RWPE2 (cell line): Measurements from ENCODE around the gene GALNT18.

Experiments
- ATAC-seq: fragments of 200-7000 bp; cut with Tn5 transposase; 3 replicates; pipeline ENCODE4 v1.9.1; 2021; ENCODE audit warnings: low read depth
- DNase-seq: peaks from one replicate; pipeline ENCODE4 v3.0.0-alpha.2; 2020; ENCODE audit warnings: low spot score
- H3K27ac ChIP-seq: fragments of 450-650 bp; 2 replicates; pipeline ENCODE4 v1.5.1; 2017; ENCODE audit warnings: mild to moderate bottlenecking; ENCODE audit not compliant: poor library complexity, severe bottlenecking
- H3K27me3 ChIP-seq: fragments of 250-450 bp; sonication (Bioruptor Pico); 2 replicates; pipeline ENCODE4 v1.5.1; 2021; ENCODE audit warnings: mild to moderate bottlenecking, moderate library complexity; ENCODE audit not compliant: insufficient read depth, poor library complexity, severe bottlenecking
- H3K36me3 ChIP-seq: fragments of 250-450 bp; sonication (Bioruptor Pico); 2 replicates; pipeline ENCODE4 v1.5.1; 2020; ENCODE audit warnings: low read depth, mild to moderate bottlenecking, moderate library complexity
- H3K4me1 ChIP-seq: fragments of 250-450 bp; sonication (Bioruptor Pico); 2 replicates; pipeline ENCODE4 v1.5.1; 2021; ENCODE audit warnings: mild to moderate bottlenecking, moderate library complexity; ENCODE audit not compliant: insufficient read depth, poor library complexity, severe bottlenecking
- H3K4me3 ChIP-seq: fragments of 250-450 bp; sonication (Bioruptor Pico); 2 replicates; pipeline ENCODE4 v1.5.1; 2021; ENCODE audit warnings: mild to moderate bottlenecking, moderate library complexity; ENCODE audit not compliant: severe bottlenecking
- H3K9me3 ChIP-seq: fragments of 250-450 bp; sonication (Bioruptor Pico); 2 replicates; pipeline ENCODE4 v1.5.1; 2021; ENCODE audit warnings: mild to moderate bottlenecking, moderate library complexity; ENCODE audit not compliant: severe bottlenecking
- TF ChIP-seq, protein P1 (sequence below): fragments of 450-650 bp; IDR thresholded peaks from one replicate; pipeline ENCODE4 v1.5.1; 2017; ENCODE audit warnings: mild to moderate bottlenecking, moderate library complexity; ENCODE audit not compliant: poor library complexity, severe bottlenecking

The GALNT18 gene

DNA sequence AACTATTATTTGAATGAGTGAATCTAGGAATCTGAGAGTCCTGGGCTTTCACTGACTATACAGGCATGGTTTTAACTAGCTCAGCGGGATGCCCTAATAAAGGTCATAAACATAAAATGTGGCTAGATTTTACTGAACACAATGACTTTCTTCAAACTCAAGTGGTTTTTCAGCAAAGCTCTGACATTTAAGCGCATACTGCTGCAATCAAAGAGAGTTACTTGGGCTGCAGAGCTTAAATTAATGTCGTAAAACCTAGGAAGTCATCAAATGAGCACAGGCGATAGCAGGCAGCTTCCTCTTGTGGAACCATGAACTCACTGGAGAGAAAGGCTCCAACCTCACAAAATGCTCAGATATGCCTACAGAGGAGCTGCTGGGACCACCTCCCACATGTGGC lies 275.5 kb downstream of the GALNT18 start:
- Histone ChIP-seq H3K4me1 (peaks cover 11% of the 10 kb centered on the region), H3K27me3 (no peaks in the 10 kb centered on the region), H3K9me3 (no peaks in the 10 kb centered on the region), H3K4me3 (no peak overlapping the region), H3K27ac (no peak overlapping the region), H3K36me3 (no peaks in the 10 kb centered on the region)
- TF ChIP-seq, protein P1, sequence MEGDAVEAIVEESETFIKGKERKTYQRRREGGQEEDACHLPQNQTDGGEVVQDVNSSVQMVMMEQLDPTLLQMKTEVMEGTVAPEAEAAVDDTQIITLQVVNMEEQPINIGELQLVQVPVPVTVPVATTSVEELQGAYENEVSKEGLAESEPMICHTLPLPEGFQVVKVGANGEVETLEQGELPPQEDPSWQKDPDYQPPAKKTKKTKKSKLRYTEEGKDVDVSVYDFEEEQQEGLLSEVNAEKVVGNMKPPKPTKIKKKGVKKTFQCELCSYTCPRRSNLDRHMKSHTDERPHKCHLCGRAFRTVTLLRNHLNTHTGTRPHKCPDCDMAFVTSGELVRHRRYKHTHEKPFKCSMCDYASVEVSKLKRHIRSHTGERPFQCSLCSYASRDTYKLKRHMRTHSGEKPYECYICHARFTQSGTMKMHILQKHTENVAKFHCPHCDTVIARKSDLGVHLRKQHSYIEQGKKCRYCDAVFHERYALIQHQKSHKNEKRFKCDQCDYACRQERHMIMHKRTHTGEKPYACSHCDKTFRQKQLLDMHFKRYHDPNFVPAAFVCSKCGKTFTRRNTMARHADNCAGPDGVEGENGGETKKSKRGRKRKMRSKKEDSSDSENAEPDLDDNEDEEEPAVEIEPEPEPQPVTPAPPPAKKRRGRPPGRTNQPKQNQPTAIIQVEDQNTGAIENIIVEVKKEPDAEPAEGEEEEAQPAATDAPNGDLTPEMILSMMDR = no peak
- no peak for DNase-seq
- ATAC-seq = no peak

DNA sequence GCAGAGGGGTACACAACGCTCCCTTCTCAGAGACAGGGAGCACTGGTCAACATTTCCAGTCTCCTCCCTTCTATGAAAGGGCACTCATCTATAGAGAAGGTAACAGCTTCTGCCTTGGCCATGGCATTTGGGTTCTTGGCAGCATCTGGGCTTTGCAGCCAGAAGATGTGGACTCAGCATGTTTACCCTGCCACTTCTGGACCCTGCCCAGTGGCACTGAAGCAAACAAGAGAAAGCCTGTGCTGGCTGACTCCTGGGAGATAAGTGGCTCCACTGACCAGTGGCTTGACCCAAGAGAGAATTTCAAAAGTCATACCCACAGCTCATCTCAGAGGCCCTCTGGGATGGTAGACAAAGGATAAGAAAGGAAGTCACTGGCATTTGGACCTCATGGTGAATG lies 276.7 kb downstream of the GALNT18 start:
- Histone ChIP-seq H3K27ac (no peak overlapping the region), H3K4me3 (no peak overlapping the region), H3K36me3 (no peaks in the 10 kb centered on the region), H3K27me3 (no peaks in the 10 kb centered on the region), H3K4me1 (peaks cover 6% of the 10 kb centered on the region), H3K9me3 (no peaks in the 10 kb centered on the region)
- DNase-seq (no peak), ATAC-seq (no peak)
- TF ChIP-seq, protein P1 = no peak

- DNase-seq (no peak), ATAC-seq (no peak)
- TF ChIP-seq, protein P1 = no peak
- H3K4me1 ChIP-seq = no peaks in the 10 kb centered on the region
- no peaks in the 10 kb centered on the region for H3K36me3 ChIP-seq
- H3K27me3 ChIP-seq = no peaks in the 10 kb centered on the region
- no peak overlapping the region for H3K27ac ChIP-seq
- H3K4me3 ChIP-seq = no peak overlapping the region
- no peaks in the 10 kb centered on the region for H3K9me3 ChIP-seq
These were observed 277.8 kb downstream of the GALNT18 start for GRCh38 chr11:11344045-11344444.

GRCh38 chr11:11338304-11338703 lies 283.5 kb downstream of the GALNT18 start:
- no peak overlapping the region for H3K27ac ChIP-seq
- DNase-seq (no peak), ATAC-seq (no peak)
- TF ChIP-seq, protein P1 = no peak
- no peaks in the 10 kb centered on the region for H3K27me3 ChIP-seq
- H3K4me1 ChIP-seq = no peaks in the 10 kb centered on the region
- no peaks in the 10 kb centered on the region for H3K36me3 ChIP-seq
- H3K4me3 ChIP-seq = no peak overlapping the region
- H3K9me3 ChIP-seq = no peaks in the 10 kb centered on the region

DNA sequence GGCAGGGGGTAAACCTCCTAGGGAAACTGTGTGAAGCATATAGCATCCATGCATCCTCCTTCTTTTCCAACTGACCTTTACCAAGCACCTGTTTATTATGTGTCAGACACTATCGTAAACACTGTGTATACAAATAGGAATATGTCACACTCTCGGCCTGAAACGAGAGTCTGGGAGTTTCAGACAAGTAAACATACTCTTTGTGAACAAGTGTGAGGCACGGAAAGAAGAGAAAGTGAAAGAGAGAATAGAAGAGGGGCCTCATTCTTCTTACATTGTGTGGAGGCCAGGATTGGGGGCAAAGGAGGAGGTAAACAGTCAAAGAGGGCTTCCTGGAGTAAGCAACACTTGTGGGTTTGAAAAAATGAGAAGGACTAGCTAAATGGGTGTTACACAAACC lies 285.1 kb downstream of the GALNT18 start:
- no peak overlapping the region for H3K27ac ChIP-seq
- H3K27me3 ChIP-seq = no peaks in the 10 kb centered on the region
- DNase-seq (no peak), ATAC-seq (no peak)
- no peaks in the 10 kb centered on the region for H3K9me3 ChIP-seq
- 0 out of 2 replicates have a peak, but pooled peaks cover 4% of the 10 kb centered on the region for H3K36me3 ChIP-seq
- H3K4me3 ChIP-seq = no peak overlapping the region
- TF ChIP-seq, protein P1 = no peak
- H3K4me1 ChIP-seq = no peaks in the 10 kb centered on the region
